Activated effector memory CD4-positive, alpha-beta T cell treated with Interleukin-2 at 50 U/mL for 16 hours (primary cell): Measurements from ENCODE around the gene ANKRD13D.

Experiments used
- DNase-seq: peaks from one replicate; pipeline ENCODE4 v3.0.0-alpha.2; 2020

ANKRD13D gene

GRCh38 chr11:67321313-67321871 is 32.3 kb downstream of the ANKRD13D start:
- DNase-seq, result no peak

DNA sequence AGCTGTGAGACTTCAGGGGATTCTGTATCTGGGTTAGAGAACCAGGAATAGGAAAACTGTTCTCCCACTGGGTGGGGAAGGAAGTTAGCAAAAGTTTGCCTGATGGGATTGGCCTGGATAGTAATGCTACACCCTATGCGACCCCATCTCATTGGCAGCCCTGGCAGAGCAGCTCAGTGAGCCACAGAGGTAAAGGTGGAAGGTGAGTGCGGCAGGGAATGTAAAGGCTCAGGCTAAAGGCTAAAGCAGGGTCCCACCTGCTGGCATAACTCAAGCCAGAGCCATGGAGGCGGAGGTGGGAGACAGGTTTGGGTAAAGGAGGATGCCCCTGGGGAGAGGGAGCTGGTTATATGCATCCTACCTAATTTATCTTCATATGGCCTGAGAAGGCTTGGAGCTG is 32.9 kb downstream of the ANKRD13D start:
- DNase-seq, result no peak

DNA sequence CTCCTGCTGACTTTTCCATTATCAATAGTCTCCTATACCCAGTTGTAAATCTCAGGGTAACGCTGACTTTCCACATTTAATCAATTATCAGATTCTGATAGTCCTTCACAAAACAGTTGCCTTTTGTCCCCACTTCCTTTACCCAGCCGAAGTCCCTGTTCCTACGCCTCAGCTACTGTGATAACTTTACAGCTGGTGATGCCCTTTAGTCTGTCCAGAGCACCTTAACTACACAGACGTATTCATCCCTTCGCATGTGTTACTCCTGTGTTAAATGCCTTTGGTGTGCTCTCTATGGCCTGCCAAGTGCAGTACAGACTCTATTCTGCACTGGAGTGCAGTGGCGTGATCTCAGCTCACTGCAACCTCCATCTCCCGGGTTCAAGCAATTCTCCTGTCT is 34.4 kb downstream of the ANKRD13D start:
- DNase-seq, result no peak

DNA sequence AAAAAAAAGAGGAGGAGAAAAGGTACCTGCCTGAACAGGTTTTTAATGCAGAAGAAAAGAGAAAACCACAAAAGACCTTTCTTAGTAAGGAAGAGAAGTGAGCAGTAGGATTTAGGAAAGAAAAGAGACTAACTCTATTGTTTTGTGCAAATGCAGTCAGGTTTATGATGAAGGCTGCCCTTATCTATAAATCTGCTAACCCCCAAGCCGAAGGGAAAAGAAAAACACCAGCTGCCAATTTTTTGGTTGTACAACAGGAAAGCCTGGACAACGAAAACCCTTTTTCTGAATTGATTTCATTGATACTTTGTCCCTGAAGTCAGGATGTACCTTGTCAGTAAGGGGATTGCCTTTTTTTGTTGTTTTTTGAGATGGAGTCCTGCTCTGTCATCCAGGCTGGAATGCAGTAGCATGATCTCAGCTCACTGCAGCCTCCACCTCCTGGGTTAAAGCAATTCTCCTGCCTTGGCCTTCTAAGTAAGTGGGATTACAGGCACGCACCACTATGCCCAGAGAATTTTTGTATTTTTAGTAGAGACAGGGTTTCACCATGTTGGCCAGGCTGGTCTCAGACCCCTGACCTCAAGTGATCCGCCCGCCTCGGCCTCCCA is 43.1 kb downstream of the ANKRD13D start:
- DNase-seq, result no peak

GRCh38 chr11:67337257-67337656 is 48.2 kb downstream of the ANKRD13D start:
- DNase-seq, result no peak

GRCh38 chr11:67344264-67344663 is 55.2 kb downstream of the ANKRD13D start:
- DNase-seq, result no peak

- no peak for DNase-seq
Observed at GRCh38 chr11:67345247-67345919, 56.3 kb downstream of the ANKRD13D start.

- DNase-seq, result no peak
Observed at GRCh38 chr11:67345920-67346819, 57.1 kb downstream of the ANKRD13D start.

DNA sequence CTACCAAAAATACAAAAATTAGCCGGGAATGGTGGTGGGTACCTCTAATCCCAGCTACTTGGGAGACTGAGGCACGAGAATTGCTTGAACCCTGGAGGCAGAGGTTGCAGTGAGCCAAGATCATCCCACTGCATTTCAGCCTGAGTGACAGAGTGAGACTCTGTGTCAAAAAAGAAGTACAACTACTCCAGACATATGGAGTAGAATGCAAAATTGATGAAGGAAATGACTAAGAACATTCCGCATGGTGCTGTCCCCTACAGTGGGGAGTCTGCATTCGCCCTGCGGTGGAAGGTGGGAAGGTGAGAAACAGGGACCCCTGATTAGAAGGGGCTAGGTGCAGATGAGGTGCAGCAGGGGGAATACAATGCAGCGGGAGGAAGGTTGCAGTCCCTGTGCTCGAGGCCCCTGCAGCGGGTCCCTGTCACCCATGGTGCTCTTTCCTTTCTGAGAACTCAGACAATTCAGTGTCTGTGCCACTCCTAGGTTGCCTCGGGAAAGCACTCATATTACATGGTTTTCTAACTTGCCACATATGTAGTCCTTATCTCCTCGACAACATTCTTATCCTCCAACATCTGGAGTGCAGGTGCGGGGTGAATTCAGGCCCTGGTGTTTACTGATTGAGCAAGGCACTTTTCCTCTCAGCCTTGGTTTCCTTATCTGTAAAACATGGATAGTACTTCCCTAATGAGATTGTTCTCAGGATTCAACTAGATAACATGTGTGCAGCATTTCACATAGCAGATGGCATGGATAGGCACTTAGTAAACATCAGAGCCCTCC is 59.1 kb downstream of the ANKRD13D start:
- DNase-seq, result no peak

DNA sequence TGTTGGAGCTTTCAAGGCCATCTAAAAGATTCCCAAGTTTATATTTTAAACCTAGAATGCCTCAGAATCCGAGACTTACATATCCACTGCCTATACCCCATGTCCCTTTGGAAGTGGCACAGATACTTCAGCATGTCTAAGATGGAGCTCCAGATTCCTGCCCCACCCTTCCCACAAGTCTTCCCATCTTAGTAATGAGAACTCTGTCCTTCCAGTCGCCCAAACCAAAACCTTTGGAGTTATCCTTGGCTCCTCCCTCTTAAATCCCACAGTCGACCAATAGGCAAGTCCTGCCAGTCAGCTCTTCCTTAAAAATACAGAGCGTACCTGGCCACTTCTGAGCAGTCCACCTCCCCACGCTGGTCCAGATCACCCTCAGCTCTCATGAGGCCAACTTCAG is 59.9 kb downstream of the ANKRD13D start:
- no peak for DNase-seq

- no peak for DNase-seq
Observed at GRCh38 chr11:67349457-67349856, 60.4 kb downstream of the ANKRD13D start.

DNA sequence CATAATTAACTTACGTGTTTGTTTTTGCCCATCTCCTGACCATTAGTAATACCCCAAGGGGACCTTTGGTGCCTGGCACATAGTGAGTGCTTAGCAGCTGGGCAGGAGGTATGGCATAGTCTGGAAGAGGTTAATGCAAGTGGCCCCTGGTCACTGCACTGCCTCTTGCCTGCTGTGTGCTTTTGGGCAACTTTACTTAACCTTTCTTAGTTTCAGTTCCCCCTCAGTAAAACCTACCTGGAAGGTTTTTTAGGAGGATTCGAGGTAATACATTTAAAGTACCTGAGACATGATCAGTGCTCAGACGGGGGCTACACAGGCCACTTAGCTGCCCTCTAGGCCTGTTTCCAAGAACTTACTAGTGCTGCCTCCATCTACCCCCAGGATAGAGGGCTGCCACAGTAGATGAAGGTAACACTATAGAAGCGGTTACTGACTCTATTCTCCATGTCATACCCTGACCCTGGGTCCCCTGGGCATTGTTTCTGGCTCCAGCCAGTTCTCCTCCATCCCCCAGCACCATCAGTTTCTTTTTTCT is 60.9 kb downstream of the ANKRD13D start:
- DNase-seq, result no peak

- DNase-seq, result peak; percentile 47
Observed at GRCh38 chr11:67351275-67352005, 62.3 kb downstream of the ANKRD13D start.
